GM12865 (cell line): ENCODE measurements around the gene EIF4G2.

Source experiments
- DNase-seq: peaks from one replicate; pipeline ENCODE4 v3.0.0; 2010; ENCODE audit warnings: low read depth
- H3K4me3 ChIP-seq: 2 replicates; pipeline ENCODE4 v1.5.1; 2011; ENCODE audit warnings: mild to moderate bottlenecking, low read depth, low read length, control low read depth
- TF ChIP-seq, protein P1 (sequence below): IDR thresholded peaks from 2 replicates; pipeline ENCODE4 v1.5.1; 2011; ENCODE audit warnings: low read length, control low read depth, low read depth, inconsistent platforms; ENCODE audit not compliant: insufficient read depth; ENCODE audit errors: missing control alignments

The EIF4G2 gene

DNA sequence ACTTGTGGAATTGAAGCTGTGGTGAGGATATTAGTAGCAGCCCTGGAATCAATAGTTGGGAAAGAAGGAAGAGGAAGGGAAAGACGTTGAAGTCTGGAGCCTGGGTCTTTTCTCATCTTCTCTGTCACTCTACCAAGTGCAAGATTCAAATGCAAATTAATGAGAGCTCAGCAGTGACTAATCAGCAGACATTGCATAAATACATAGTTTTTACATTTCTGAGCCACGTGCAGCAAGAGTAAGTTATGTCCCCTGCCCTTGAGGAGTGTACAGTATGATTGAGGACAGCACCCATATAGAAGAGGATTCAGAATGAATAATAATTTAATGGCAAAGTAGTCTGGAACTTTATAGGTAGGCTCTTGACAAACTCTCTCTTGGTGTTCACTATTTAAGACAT lies 33.9 kb downstream of the EIF4G2 start:
- no peak overlapping the region for H3K4me3 ChIP-seq
- TF ChIP-seq, protein P1, sequence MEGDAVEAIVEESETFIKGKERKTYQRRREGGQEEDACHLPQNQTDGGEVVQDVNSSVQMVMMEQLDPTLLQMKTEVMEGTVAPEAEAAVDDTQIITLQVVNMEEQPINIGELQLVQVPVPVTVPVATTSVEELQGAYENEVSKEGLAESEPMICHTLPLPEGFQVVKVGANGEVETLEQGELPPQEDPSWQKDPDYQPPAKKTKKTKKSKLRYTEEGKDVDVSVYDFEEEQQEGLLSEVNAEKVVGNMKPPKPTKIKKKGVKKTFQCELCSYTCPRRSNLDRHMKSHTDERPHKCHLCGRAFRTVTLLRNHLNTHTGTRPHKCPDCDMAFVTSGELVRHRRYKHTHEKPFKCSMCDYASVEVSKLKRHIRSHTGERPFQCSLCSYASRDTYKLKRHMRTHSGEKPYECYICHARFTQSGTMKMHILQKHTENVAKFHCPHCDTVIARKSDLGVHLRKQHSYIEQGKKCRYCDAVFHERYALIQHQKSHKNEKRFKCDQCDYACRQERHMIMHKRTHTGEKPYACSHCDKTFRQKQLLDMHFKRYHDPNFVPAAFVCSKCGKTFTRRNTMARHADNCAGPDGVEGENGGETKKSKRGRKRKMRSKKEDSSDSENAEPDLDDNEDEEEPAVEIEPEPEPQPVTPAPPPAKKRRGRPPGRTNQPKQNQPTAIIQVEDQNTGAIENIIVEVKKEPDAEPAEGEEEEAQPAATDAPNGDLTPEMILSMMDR = no peak
- no peak for DNase-seq

DNA sequence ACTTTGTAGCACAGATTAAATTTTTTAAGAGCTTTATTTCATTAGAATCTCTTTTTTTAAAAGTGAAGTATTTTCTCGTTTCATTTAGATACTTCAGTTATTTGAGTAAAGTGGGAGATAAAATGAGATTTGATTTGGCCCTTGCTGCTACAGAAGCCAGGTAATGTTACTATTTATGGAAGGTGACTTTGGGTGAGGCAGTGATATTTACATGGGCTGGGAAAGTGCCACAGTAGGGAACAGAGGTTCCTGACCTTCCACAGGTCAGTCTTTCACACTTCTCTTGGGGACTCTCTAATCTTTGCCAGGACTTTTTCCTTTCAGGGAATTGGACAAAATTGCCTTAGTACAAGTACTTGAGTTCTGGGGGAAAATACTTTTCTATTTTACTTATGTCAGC lies 37.3 kb downstream of the EIF4G2 start:
- TF ChIP-seq, protein P1 = no peak
- no peak for DNase-seq
- no peak overlapping the region for H3K4me3 ChIP-seq

DNA sequence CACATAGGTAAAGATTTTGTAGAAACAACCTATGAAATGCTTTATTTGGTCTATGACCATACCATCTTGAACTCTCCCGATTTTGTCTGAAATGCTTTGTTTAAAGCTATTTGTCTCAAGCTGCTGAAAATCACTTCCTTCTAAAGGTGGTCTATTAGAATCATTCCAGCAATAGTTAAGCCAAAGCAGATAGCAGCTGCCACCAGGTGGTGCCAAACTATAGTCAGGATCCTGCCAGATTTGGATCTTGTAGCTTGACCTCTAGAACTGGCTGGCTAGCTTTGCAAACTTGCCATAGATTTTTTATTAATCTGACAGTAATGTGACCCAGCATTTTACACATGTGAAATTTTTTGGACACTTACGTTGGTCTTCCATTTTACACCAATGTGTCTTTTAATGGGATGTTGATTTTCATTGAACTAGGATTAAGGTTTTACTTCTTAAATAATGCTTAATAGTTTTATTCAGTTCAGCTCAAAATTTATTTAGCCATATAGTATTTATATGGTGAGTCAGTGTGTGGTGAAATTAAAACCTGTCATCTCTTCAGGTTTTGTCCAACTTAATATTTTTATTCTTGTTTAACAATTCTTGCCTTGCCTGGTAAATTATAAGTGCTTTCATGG lies 38.0 kb downstream of the EIF4G2 start:
- TF ChIP-seq, protein P1 = peak; percentile 70
- no peak overlapping the region for H3K4me3 ChIP-seq
- DNase-seq = peak; percentile 43

DNA sequence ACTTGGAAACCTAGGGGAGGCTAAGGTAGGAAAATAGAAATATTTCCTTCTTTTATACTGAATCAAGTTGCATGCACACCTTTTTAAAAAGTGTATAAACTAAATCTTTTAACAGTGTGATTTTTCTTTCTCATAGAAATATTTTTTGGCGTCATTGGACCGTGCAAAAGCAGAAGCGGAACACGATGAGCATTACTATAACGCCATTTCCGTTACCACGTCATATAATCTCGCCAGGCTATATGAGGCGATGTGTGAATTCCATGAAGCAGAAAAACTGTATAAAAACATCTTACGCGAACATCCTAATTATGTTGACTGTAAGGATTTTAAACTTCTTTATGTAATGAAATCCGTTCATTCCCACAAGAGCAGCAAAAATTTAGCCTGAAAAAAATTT lies 44.3 kb downstream of the EIF4G2 start:
- H3K4me3 ChIP-seq = no peak overlapping the region
- DNase-seq = no peak
- TF ChIP-seq, protein P1 = no peak

DNA sequence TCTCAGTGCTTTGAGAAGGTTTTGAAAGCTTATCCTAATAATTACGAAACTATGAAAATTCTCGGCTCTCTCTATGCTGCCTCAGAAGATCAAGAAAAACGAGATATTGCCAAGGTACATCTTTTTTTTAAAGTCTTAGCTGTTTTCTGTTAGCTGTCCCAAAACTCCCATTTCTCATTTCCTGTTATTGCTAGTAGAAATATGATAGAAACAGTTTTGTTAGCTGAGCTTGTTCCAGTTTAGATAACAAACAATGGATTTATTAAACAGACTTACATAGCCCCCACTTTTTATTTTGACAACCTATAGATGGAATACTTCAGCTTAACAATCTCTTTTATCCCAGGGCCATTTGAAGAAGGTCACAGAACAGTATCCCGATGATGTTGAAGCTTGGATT lies 45.0 kb downstream of the EIF4G2 start:
- no peak for DNase-seq
- H3K4me3 ChIP-seq = no peak overlapping the region
- TF ChIP-seq, protein P1 = no peak

DNA sequence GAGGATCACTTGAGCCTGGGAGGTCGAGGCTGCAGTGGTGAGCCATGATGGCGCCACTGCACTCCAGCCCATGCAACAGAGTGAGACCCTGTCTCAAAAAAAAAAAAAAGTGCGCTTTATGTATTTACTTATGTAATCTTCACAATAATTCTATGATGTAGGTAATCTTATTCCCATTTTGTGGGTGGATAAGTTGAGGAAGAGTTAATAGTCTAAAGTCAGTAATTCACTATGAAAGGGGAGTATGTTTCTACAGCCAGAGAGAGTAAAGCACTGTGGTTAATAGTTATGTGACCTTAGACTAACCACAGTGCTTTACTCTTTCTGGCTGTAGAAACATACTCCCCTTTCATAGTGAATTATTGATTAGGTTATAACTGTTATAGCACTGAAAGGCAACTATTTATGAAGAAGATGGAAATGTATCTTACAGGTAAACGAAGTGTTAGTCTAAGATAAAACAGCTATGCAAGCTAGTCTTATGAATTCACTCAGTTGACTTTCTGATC lies 45.8 kb downstream of the EIF4G2 start:
- TF ChIP-seq, protein P1 = no peak
- DNase-seq = no peak
- no peak overlapping the region for H3K4me3 ChIP-seq

DNA sequence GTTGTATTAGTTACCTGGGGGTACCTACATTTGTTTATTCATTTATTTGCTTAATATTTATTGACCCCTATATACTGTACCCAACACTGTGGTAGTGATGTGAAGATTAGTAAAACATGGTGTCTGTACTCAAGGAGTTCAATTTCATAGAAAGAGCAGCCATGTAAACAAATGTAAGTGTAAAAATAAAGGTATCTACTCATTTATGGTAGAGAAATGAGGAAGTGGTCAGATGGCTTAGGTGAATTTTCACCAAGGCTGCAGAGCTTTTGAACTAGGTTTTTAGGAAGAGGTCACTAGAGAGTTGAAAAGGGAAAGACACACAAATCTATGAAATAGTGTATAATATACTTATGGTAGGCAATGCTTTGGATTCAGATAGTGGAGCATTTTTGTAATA lies 46.5 kb downstream of the EIF4G2 start:
- DNase-seq = peak; percentile 69
- H3K4me3 ChIP-seq = no peak overlapping the region
- TF ChIP-seq, protein P1 = no peak
